COLO668 (cell line): Measurements from ENCODE around the gene SYCP1.
"Not testable (repeated sequence)": the region's sequence is repeated elsewhere in the genome, so short reads cannot be mapped to it uniquely, and the experiment has no call there.

Experiments used
- DNase-seq: peaks from one replicate; lab custom pipeline; 2025; ENCODE audit not compliant: unreplicated experiment; lab: John Stamatoyannopoulos, UW

The SYCP1 gene

DNA sequence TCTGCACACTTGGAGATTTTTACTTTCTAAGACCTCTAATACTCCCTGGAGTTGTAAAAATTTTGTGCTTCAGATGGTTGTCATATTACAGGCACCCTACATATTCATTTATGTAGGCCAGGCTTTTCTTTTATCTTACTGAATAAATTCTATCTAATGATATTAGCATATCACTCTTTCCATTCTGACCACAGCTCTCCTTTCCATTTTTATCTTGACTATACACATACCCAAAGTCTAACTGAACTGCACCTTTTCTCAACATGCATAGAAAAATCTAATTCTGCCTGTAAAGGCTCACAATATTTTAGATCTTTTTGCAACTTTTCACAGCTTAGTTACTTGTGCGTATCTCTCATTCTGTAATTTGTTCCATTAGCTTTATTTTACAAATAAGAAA, 122.2 kb downstream of the SYCP1 start:
- no peak for DNase-seq

- DNase-seq: peak; percentile 66
These were observed 124.7 kb downstream of the SYCP1 start for GRCh38 chr1:114979278-114979891.

DNA sequence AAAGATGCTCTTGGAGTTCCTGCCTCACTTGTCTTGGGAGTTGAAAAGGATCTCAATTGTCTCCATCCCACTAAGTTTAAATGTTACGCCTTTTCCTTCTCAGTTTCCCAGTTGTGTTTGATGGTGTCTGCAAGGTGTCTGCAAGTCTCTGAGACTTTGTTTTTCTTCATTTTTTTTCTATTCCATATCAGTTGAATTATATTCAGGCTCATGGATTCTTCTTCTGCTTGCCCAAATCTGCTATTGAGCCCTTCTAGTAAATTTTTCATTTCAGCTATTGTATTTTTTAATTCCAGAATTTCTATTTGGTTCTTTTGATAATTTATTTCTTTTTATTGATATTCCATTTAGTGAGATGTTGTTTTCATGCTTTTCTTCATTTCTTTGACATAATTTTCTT, 127.6 kb downstream of the SYCP1 start:
- no peak for DNase-seq

- no peak for DNase-seq
These were observed 131.6 kb downstream of the SYCP1 start for GRCh38 chr1:114986286-114986685.

DNA sequence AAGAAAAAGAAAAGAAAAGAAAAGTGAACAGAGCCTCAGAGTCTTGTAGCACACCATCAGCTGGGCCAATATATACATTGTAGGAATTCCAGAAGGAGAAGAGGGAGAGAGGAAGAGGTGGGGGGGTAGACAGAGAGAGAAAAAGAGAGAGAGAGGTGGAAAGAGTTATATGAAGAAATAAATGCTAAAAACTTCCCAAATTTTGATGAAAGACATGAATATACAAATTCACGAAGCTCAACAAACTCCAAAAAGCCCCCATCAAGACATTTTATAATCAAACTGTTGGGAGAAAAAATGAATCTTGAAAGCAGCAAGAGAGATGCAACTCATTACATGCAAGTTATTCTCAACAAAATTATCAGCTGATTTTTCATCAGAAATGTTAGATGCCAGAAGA, 133.4 kb downstream of the SYCP1 start:
- DNase-seq: no peak

GRCh38 chr1:114997510-114998289, 143.0 kb downstream of the SYCP1 start:
- no peak for DNase-seq

DNA sequence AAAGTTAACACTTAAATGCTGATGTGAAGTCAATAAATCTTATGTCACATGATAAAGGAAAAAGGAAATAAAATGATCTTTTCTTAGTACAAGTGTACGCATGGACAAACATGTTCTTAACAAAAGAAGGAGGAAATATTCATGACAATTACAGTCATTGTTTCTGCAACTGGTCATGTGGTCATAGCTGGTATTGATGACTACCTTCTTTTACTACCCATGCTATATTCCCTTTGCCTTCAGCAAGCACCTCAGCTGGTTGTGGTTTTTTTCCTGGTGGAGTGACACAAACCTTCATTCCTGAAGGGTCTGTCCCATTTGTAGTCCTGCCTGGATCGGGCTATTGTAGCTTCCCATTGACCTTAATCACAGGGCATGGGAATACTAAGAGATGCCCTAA, 151.5 kb downstream of the SYCP1 start:
- no peak for DNase-seq

DNA sequence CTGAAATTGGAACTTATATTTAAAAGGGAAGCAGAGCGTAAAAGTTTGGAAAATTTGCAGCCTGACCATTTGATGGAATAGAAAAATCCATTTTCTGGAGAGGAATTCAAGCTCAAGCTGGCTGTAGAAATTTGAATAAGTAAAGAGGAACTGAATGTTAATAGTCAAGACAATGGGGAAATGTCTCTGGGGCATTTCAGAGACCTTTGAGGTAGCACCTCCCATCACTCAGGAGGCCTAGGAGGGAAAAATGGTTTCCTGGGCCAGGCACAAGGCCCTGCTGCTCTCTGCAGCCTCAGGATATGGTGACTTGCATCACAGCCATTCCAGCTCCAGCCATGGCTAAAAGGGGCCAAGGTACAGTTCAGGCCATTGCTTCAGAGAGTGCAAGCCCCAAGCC, 157.3 kb downstream of the SYCP1 start:
- DNase-seq: no peak

GRCh38 chr1:115012434-115012833, 157.8 kb downstream of the SYCP1 start:
- DNase-seq: no peak

GRCh38 chr1:115013792-115014191, 159.1 kb downstream of the SYCP1 start:
- DNase-seq: no peak

DNA sequence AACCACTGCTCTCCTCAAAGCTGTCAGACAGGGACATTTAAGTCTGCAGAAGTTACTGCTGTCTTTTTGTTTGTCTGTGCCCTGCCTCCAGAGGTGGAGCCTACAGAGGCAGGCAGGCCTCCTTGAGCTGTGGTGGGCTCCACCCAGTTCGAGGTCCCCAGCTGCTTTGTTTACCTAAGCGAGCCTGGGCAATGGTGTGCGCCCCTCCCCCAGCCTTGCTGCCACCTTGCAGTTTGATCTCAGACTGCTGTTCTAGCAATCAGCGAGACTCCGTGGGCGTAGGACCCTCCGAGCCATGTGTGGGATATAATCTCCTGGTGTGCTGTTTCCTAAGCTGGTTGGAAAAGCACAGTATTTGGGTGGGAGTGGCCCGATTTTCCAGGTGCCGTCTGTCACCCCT, 164.9 kb downstream of the SYCP1 start:
- not testable (repeated sequence) for DNase-seq

DNA sequence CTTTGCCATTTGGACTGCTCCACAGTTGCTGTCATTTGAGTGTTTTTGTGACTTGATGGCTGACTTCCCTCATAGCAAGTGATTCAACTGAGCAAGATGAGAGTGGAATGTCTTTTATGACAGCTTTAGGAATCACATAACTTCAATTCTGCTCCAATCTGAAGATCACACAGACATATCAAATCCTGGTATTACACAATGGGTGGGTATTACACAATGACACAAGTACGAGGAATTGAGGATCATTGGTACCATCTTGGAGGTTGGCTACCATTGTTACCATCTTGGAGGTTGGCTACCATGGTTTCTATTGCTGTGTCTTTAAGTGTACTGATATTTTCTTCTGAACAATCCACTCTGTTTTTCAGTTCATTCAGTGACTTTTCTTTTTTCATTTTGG, 166.5 kb downstream of the SYCP1 start:
- DNase-seq: no peak

GRCh38 chr1:115023593-115023992, 168.9 kb downstream of the SYCP1 start:
- DNase-seq: no peak

DNA sequence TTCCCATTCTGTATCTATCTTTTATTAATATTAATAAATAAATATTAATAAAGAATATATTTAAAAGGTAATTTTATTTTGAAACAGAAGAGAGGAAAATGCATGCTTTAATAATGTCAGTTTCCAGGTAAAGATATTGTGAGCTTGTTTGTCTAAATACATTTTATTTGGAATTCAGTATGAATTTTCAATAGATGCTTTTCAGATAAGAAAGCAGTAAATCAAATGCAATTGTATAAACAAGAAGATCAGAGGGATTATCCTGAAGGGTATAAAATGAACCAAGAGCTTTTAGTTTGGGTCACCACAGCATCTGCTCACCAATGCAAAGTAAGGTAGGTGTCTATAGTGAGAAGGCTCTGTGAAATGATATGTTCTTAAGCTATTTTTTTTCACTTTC, 174.9 kb downstream of the SYCP1 start, which contains the start of gene TSHB:
Gene TSHB, plus strand, starts transcription at position 301 of the 400 bp plus-strand sequence. CDS start 3,537 bp downstream, outside the sequence.
- DNase-seq: no peak

DNA sequence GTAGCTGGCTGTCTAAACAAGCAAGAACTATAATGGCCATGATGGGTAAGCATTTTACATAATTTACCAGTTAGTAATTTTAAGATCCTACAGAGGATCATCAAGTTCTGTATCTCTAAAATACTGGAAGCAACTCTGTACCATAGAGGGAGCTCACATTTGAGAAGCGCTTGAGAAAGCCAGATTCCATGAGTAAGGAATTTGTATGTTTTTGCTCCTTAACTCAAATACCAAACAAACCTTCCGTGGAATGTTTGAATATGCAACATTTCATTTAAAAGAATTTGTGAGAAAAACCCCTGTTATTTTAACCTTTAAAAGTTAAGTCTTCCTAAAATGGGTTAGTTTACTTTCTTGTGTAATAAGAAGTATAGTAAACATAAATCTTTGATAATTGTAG, 176.9 kb downstream of the SYCP1 start:
- no peak for DNase-seq

GRCh38 chr1:115035652-115036051, 181.0 kb downstream of the SYCP1 start:
- DNase-seq: no peak

- no peak for DNase-seq
These were observed 182.3 kb downstream of the SYCP1 start for GRCh38 chr1:115036814-115037507.

DNA sequence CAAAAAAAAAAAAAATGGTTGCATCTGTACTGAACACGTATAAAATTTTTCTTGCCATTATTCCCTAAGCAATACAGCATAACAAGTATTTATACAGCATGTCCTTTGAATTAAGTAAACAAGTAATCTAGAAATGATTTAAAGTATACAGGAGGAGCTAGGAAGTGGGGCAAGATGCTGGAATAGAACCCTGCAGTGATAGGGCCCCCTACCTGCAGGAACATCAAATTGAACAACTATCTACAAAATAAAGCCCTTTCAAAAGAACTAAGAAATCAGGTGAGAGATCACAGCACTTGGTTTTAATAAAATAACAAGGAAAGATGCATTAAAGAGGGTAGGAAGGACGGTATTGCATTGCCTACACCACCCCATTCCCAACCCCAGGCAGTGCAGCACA, 185.8 kb downstream of the SYCP1 start:
- no peak for DNase-seq

- DNase-seq: no peak
These were observed 187.0 kb downstream of the SYCP1 start for GRCh38 chr1:115041654-115042053.
